NCI-H2196 (cell line): ENCODE data around the gene IFNG.

Experiments
- DNase-seq: peaks from one replicate; lab custom pipeline; 2025; ENCODE audit not compliant: unreplicated experiment; lab: John Stamatoyannopoulos, UW

Gene IFNG

GRCh38 chr12:68169213-68169889, 9.8 kb upstream of the IFNG start:
- no peak for DNase-seq

GRCh38 chr12:68166317-68166831, 6.8 kb upstream of the IFNG start:
- no peak for DNase-seq

- DNase-seq, result no peak
Measured at GRCh38 chr12:68163560-68164081, 4.1 kb upstream of the IFNG start.

GRCh38 chr12:68162374-68162773, 2.8 kb upstream of the IFNG start:
- DNase-seq, result no peak

- no peak for DNase-seq
Measured at GRCh38 chr12:68158432-68158831, 1.1 kb downstream of the IFNG start.

GRCh38 chr12:68157380-68157779, 2.2 kb downstream of the IFNG start:
- no peak for DNase-seq

GRCh38 chr12:68156636-68157035, 2.9 kb downstream of the IFNG start:
- DNase-seq, result no peak

GRCh38 chr12:68154779-68155178, 4.8 kb downstream of the IFNG start:
- no peak for DNase-seq

GRCh38 chr12:68148261-68148951, 11.1 kb downstream of the IFNG start:
- DNase-seq, result no peak

GRCh38 chr12:68140556-68140955, 19.0 kb downstream of the IFNG start:
- no peak for DNase-seq

GRCh38 chr12:68139941-68140340, 19.6 kb downstream of the IFNG start:
- DNase-seq, result no peak

- no peak for DNase-seq
Measured at GRCh38 chr12:68139001-68139400, 20.5 kb downstream of the IFNG start.

- no peak for DNase-seq
Measured at GRCh38 chr12:68138480-68138879, 21.1 kb downstream of the IFNG start.

- DNase-seq, result no peak
Measured at GRCh38 chr12:68137335-68137830, 22.2 kb downstream of the IFNG start.

- no peak for DNase-seq
Measured at GRCh38 chr12:68135520-68135919, 24.0 kb downstream of the IFNG start.

- no peak for DNase-seq
Measured at GRCh38 chr12:68131867-68132414, 27.6 kb downstream of the IFNG start.

- DNase-seq, result no peak
Measured at GRCh38 chr12:68129979-68130378, 29.6 kb downstream of the IFNG start.

GRCh38 chr12:68122236-68122920, 37.2 kb downstream of the IFNG start:
- no peak for DNase-seq

GRCh38 chr12:68121143-68121542, 38.4 kb downstream of the IFNG start:
- DNase-seq, result no peak

GRCh38 chr12:68119724-68120211, 39.8 kb downstream of the IFNG start:
- DNase-seq, result no peak

GRCh38 chr12:68119250-68119649, 40.3 kb downstream of the IFNG start:
- no peak for DNase-seq
